Esophagus mucosa (tissue), 1 donor: ENCODE measurements around the gene KRT36. TPM values are rescaled to one million over a fixed set of nuclear protein-coding genes. Genes with fewer than 3 reads are reported as not detected.

Experiments
- total RNA-seq: library from RNA; stranded (reverse); gene quantifications from one replicate; pipeline ENCODE4 v1.2.4, GENCODE V29; 2023
- donor health status: DM: yes; HTN: yes; CAD: no.

Gene KRT36
- total RNA-seq, 1 donor from 2014 or later, result not detected

Other genes starting within 250 kb of the KRT36 start
- gene KRTAP9-4, start 240.2 kb downstream of the KRT36 start, total RNA-seq, result not detected
- gene KRTAP9-9, start 234.5 kb downstream of the KRT36 start, total RNA-seq, result not detected
- not detected for gene KRTAP9-6, start 224.5 kb downstream of the KRT36 start, total RNA-seq
- not detected for gene KRTAP9-7, start 214.2 kb downstream of the KRT36 start, total RNA-seq
- not detected for gene KRTAP29-1, start 187.1 kb downstream of the KRT36 start, total RNA-seq
- not detected for gene KRTAP16-1, start 180.6 kb downstream of the KRT36 start, total RNA-seq
- gene KRTAP17-1, start 174.2 kb downstream of the KRT36 start, total RNA-seq, result not detected
- gene KRT33A, start 139.1 kb downstream of the KRT36 start, total RNA-seq, result 0.92 TPM
- not detected for gene KRT33B, start 120.1 kb downstream of the KRT36 start, total RNA-seq
- 0.44 TPM for gene KRT34, start 107.6 kb downstream of the KRT36 start, total RNA-seq
- 4.4 TPM for gene KRT31, start 92.3 kb downstream of the KRT36 start, total RNA-seq
- not detected for gene KRT37, start 65.3 kb downstream of the KRT36 start, total RNA-seq
- gene KRT38, start 48.9 kb downstream of the KRT36 start, total RNA-seq, result not detected
- gene KRT32, start 22.5 kb downstream of the KRT36 start, total RNA-seq, result 0.80 TPM
- gene KRT35, start 8.8 kb downstream of the KRT36 start, total RNA-seq, result not detected
- gene KRT13, start 15.7 kb upstream of the KRT36 start, total RNA-seq, result 44,686 TPM
- 2,810 TPM for gene KRT15, start 29.0 kb upstream of the KRT36 start, total RNA-seq
- gene KRT19, start 38.4 kb upstream of the KRT36 start, total RNA-seq, result 366 TPM
- 0.16 TPM for gene KRT9, start 82.1 kb upstream of the KRT36 start, total RNA-seq
- 5,105 TPM for gene KRT14, start 97.0 kb upstream of the KRT36 start, total RNA-seq
- gene KRT16, start 122.9 kb upstream of the KRT36 start, total RNA-seq, result 2,310 TPM
- gene KRT17, start 134.7 kb upstream of the KRT36 start, total RNA-seq, result 380 TPM
- gene EIF1, start 199.0 kb upstream of the KRT36 start, total RNA-seq, result 725 TPM
- not detected for gene GAST, start 222.4 kb upstream of the KRT36 start, total RNA-seq
- 1.4 TPM for gene HAP1, start 244.7 kb upstream of the KRT36 start, total RNA-seq